OCI-LY7 (cell line): ENCODE measurements around the gene ADIPOQ. TPM values are rescaled to one million over a fixed set of nuclear protein-coding genes. Genes with fewer than 3 reads are reported as not detected.
"Not testable (repeated sequence)": the region's sequence is repeated elsewhere in the genome, so short reads cannot be mapped to it uniquely, and the experiment has no call there.

Source experiments
- BruUV-seq: library from RNA; stranded (reverse); fragments of 400-500 nt; replicated peaks from 2 replicates; lab custom pipeline; 2021; lab: Mats Ljungman, UMichigan
- CTCF ChIA-PET: fragments of 300-600 bp; sonication (Branson Sonifier 250); formaldehyde crosslinking; loops from one replicate; lab custom pipeline; 2022; ENCODE audit warnings: antibody characterized with exemption; ENCODE audit not compliant: unreplicated experiment; lab: Charles Lee
- POLR2A ChIA-PET: fragments of 300-600 bp; sonication (Branson Sonifier 250); formaldehyde crosslinking; loops from one replicate; lab custom pipeline; 2022; ENCODE audit warnings: antibody characterized with exemption; lab: Charles Lee
- DNase-seq: peaks from one replicate; pipeline ENCODE4 v3.0.0-alpha.2; 2015; ENCODE audit warnings: low spot score
- H2AFZ ChIP-seq: fragments of 200-600 bp; sonication (generic), shearing (Covaris generic); 2 replicates; pipeline ENCODE4 v1.6.1; 2014; ENCODE audit warnings: mild to moderate bottlenecking, antibody characterized with exemption, low read length, moderate library complexity
- H3K27ac ChIP-seq: fragments of 200-600 bp; sonication (generic); 2 replicates; pipeline ENCODE4 v1.5.1; 2014; ENCODE audit warnings: mixed run types, low read depth, mild to moderate bottlenecking, moderate library complexity, low read length, inconsistent platforms; ENCODE audit not compliant: poor library complexity, severe bottlenecking
- H3K36me3 ChIP-seq: fragments of 200-600 bp; sonication (generic); 2 replicates; pipeline ENCODE4 v1.6.1; 2014; ENCODE audit warnings: mild to moderate bottlenecking, antibody characterized with exemption, low read length, moderate library complexity, mixed read lengths; ENCODE audit not compliant: insufficient read depth
- H3K4me1 ChIP-seq: fragments of 200-600 bp; sonication (generic); 2 replicates; pipeline ENCODE4 v1.5.1; 2014; ENCODE audit warnings: mild to moderate bottlenecking, low read length; ENCODE audit not compliant: insufficient read depth, poor library complexity, severe bottlenecking
- H3K4me2 ChIP-seq: fragments of 200-600 bp; sonication (generic); 2 replicates; pipeline ENCODE4 v1.6.1; 2014; ENCODE audit warnings: mild to moderate bottlenecking, low read length
- H3K4me3 ChIP-seq: fragments of 200-600 bp; sonication (generic); 2 replicates; pipeline ENCODE4 v1.5.1; 2014; ENCODE audit warnings: mild to moderate bottlenecking, low read depth, low read length; ENCODE audit not compliant: poor library complexity, severe bottlenecking
- H3K79me2 ChIP-seq: fragments of 200-600 bp; sonication (generic); 2 replicates; pipeline ENCODE4 v1.6.1; 2016; ENCODE audit warnings: low read depth, mild to moderate bottlenecking, low read length, moderate library complexity, mixed read lengths; ENCODE audit not compliant: insufficient read depth
- H3K9me2 ChIP-seq: fragments of 200-600 bp; sonication (generic); 2 replicates; pipeline ENCODE4 v1.6.1; 2016; ENCODE audit warnings: mild to moderate bottlenecking, low read length, mixed read lengths; ENCODE audit not compliant: insufficient read depth
- H3K9me3 ChIP-seq: fragments of 200-600 bp; sonication (generic); 2 replicates; pipeline ENCODE4 v1.6.1; 2014; ENCODE audit warnings: mild to moderate bottlenecking, mixed run types, low read length, mixed read lengths
- H4K20me1 ChIP-seq: fragments of 200-600 bp; sonication (generic); 2 replicates; pipeline ENCODE4 v1.6.1; 2014; ENCODE audit warnings: mild to moderate bottlenecking, antibody characterized with exemption, low read length, moderate library complexity, mixed read lengths; ENCODE audit not compliant: insufficient read depth
- EZH2phosphoT487 ChIP-seq: fragments of 200-600 bp; sonication (generic); IDR thresholded peaks from 2 replicates; pipeline ENCODE4 v1.6.1; 2018; ENCODE audit warnings: low read depth, borderline replicate concordance, mild to moderate bottlenecking, mixed run types, antibody characterized with exemption, low read length, moderate library complexity, mixed read lengths
- intact Hi-C: fragments of 100-400 bp; cut with micrococcal nuclease; formaldehyde crosslinking; loops from one replicate; pipeline ENCODE4 v1.10.0; 2022; ENCODE audit not compliant: unreplicated experiment
- total RNA-seq, 2 experiments: library from RNA; depleted of rRNA in 1 of 2; stranded (reverse); fragments of >200 nt in 1 of 2; shearing (Covaris generic) in 1 of 2; gene quantifications; 2 replicates each; pipeline ENCODE4 v1.2.3, GENCODE V29; 2014 to 2022
- TF ChIP-seq, protein P1 (sequence below): fragments of 200-600 bp; sonication (generic); conservative IDR thresholded peaks from 2 replicates; pipeline ENCODE4 v1.5.1; 2014; ENCODE audit warnings: mild to moderate bottlenecking, antibody characterized with exemption, low read length, moderate library complexity, mixed read lengths

ADIPOQ gene
- total RNA-seq, 2 experiments from 2014 or later, result not detected

GRCh38 chr3:186890911-186891310 lies 48.4 kb downstream of the ADIPOQ start:
- CTCF ChIA-PET, result no interaction called here

DNA sequence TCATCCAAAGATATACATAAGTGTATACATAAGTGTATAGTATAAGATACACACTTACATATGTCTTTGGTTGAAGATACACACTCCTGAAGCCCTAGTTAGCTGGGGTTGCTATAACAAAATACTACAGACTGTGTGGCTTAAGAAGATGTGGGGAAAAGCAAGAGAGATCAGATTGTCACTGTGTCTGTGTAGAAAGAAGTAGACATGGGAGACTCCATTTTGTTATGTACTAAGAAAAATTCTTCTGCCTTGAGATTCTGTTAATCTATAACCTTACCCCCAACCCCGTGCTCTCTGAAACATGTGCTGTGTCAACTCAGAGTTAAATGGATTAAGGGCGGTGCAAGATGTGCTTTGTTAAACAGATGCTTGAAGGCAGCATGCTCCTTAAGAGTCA lies 50.6 kb downstream of the ADIPOQ start:
- CTCF ChIA-PET, DNase-seq: not testable (repeated sequence)

More at GRCh38 chr3:186890911-186891310, 48.4 kb downstream of the ADIPOQ start:
- H3K4me3 ChIP-seq, result no peak overlapping the region
- H3K27ac ChIP-seq, result no peak overlapping the region
- intact Hi-C loops, result no loop called here
- no peaks in the 10 kb centered on the region for H3K36me3 ChIP-seq
- POLR2A ChIA-PET, result no interaction called here
- H3K9me2 ChIP-seq, result no peaks in the 10 kb centered on the region
- DNase-seq, result no peak
- no peaks in the 10 kb centered on the region for H4K20me1 ChIP-seq
- H3K4me2 ChIP-seq, result no peak overlapping the region
- no peaks in the 10 kb centered on the region for H3K9me3 ChIP-seq
- BruUV-seq, result no TSS peak
- TF ChIP-seq, protein P1, sequence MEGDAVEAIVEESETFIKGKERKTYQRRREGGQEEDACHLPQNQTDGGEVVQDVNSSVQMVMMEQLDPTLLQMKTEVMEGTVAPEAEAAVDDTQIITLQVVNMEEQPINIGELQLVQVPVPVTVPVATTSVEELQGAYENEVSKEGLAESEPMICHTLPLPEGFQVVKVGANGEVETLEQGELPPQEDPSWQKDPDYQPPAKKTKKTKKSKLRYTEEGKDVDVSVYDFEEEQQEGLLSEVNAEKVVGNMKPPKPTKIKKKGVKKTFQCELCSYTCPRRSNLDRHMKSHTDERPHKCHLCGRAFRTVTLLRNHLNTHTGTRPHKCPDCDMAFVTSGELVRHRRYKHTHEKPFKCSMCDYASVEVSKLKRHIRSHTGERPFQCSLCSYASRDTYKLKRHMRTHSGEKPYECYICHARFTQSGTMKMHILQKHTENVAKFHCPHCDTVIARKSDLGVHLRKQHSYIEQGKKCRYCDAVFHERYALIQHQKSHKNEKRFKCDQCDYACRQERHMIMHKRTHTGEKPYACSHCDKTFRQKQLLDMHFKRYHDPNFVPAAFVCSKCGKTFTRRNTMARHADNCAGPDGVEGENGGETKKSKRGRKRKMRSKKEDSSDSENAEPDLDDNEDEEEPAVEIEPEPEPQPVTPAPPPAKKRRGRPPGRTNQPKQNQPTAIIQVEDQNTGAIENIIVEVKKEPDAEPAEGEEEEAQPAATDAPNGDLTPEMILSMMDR, result no peak
- H3K4me1 ChIP-seq, result no peaks in the 10 kb centered on the region
- H3K79me2 ChIP-seq, result no peaks in the 10 kb centered on the region
- no peak overlapping the region for H2AFZ ChIP-seq

DNA sequence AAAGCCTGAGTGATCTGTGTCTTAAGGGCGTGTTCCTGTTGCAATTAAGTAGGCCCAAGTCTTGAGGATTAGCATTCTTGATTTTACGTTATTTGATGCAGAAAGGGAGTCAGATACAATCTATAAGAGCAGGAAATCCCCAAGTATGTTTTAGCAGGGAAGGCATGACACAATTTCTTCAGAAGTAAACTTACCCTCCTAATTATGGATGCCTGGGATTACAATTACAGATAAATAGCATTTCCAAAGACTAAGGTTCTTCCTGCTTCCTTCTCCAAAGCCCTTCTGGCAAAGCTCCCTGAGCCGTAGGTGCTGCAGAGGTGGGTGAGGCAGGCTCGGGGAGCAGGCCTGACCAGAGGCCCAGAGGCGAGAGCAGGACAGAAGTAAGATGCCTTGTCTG lies 52.9 kb downstream of the ADIPOQ start:
- Histone ChIP-seq H3K36me3 (no peaks in the 10 kb centered on the region), H3K27ac (no peak overlapping the region), H3K9me3 (no peaks in the 10 kb centered on the region), H3K4me2 (no peak overlapping the region), H3K79me2 (no peaks in the 10 kb centered on the region), H2AFZ (no peak overlapping the region), H3K9me2 (no peaks in the 10 kb centered on the region), H3K4me1 (no peaks in the 10 kb centered on the region), H4K20me1 (no peaks in the 10 kb centered on the region), H3K4me3 (no peak overlapping the region)
- CTCF ChIA-PET, result no interaction called here
- intact Hi-C loops, result no loop called here
- BruUV-seq, result no TSS peak
- POLR2A ChIA-PET, result no interaction called here
- no peak for DNase-seq
- TF ChIP-seq EZH2phosphoT487, result no peak
- TF ChIP-seq, protein P1, result no peak

More for the DNA sequence above, 50.6 kb downstream of the ADIPOQ start:
- H3K79me2 ChIP-seq, H3K9me2 ChIP-seq, intact Hi-C loops, H3K4me1 ChIP-seq, H3K27ac ChIP-seq, H2AFZ ChIP-seq, H3K4me2 ChIP-seq, H3K9me3 ChIP-seq, H3K4me3 ChIP-seq, H3K36me3 ChIP-seq, BruUV-seq, POLR2A ChIA-PET, H4K20me1 ChIP-seq: not testable (repeated sequence)
